HL-60 (cell line): ENCODE data around the gene CAMTA1.

Experiments used
- DNase-seq, 2 experiments: peaks; one replicate each; pipeline ENCODE4 v3.0.0-alpha.2; 2010 to 2020; ENCODE audit warnings: low read depth in 1 of 2, low spot score in 1 of 2
- H3K27ac ChIP-seq: fragments of 250-450 bp; sonication (Bioruptor Pico); replicated peaks from 2 replicates; pipeline ENCODE4 v1.5.1; 2020; ENCODE audit warnings: mild to moderate bottlenecking, moderate library complexity
- H3K27me3 ChIP-seq: fragments of 250-450 bp; sonication (Bioruptor Pico); 2 replicates; pipeline ENCODE4 v1.5.1; 2021; ENCODE audit warnings: mild to moderate bottlenecking, moderate library complexity; ENCODE audit not compliant: insufficient read depth, poor library complexity, severe bottlenecking
- H3K4me3 ChIP-seq: replicated peaks from 2 replicates; pipeline ENCODE4 v1.5.1; 2011; ENCODE audit warnings: mild to moderate bottlenecking, control low read depth, low read length; ENCODE audit not compliant: insufficient read depth
- GABPA ChIP-seq: IDR thresholded peaks from 2 replicates; pipeline ENCODE4 v1.6.1; 2012; ENCODE audit warnings: low read depth
- POLR2AphosphoS5 ChIP-seq: IDR thresholded peaks from 2 replicates; pipeline ENCODE4 v1.6.1; 2012; ENCODE audit warnings: low read depth
- REST ChIP-seq: IDR thresholded peaks from 2 replicates; pipeline ENCODE4 v1.6.1; 2012; ENCODE audit warnings: low read depth; ENCODE audit not compliant: insufficient replicate concordance
- SPI1 ChIP-seq: IDR thresholded peaks from 2 replicates; pipeline ENCODE4 v1.6.1; 2012; ENCODE audit warnings: low read depth, mild to moderate bottlenecking, borderline replicate concordance
- TF ChIP-seq, protein P1 (sequence below): IDR thresholded peaks from one replicate; pipeline ENCODE4 v1.5.1; 2011; ENCODE audit warnings: low read length, control low read depth, inconsistent platforms; ENCODE audit not compliant: insufficient read depth

Gene CAMTA1

DNA sequence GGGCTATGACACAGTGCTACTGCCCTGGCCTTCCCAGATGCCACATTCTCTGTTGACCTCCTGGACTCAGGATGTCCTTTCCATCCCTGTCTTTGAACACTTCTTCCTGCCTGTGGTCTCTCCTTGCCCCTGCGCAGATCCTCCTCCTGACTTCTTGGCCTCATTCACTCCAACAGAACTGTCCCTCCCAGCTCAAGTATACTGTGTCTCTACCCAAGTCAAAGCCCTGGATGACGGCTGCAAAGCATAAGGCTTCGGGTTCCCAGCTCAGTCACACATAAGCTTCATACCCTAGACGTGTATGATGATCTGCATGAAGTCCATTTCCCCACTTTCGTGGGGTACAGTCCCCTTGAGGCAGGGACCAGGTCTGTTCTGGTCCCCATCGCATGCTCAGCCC, 657.7 kb downstream of the CAMTA1 start:
- Histone ChIP-seq H3K4me3 (no peak overlapping the region), H3K27me3 (no peaks in the 10 kb centered on the region), H3K27ac (no peak overlapping the region)
- no peak for DNase-seq
- no peak for TF ChIP-seq GABPA
- TF ChIP-seq, protein P1, sequence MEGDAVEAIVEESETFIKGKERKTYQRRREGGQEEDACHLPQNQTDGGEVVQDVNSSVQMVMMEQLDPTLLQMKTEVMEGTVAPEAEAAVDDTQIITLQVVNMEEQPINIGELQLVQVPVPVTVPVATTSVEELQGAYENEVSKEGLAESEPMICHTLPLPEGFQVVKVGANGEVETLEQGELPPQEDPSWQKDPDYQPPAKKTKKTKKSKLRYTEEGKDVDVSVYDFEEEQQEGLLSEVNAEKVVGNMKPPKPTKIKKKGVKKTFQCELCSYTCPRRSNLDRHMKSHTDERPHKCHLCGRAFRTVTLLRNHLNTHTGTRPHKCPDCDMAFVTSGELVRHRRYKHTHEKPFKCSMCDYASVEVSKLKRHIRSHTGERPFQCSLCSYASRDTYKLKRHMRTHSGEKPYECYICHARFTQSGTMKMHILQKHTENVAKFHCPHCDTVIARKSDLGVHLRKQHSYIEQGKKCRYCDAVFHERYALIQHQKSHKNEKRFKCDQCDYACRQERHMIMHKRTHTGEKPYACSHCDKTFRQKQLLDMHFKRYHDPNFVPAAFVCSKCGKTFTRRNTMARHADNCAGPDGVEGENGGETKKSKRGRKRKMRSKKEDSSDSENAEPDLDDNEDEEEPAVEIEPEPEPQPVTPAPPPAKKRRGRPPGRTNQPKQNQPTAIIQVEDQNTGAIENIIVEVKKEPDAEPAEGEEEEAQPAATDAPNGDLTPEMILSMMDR: no peak
- TF ChIP-seq SPI1: no peak
- no peak for TF ChIP-seq POLR2AphosphoS5
- TF ChIP-seq REST: no peak

GRCh38 chr1:7444363-7444762, 659.1 kb downstream of the CAMTA1 start:
- no peak for DNase-seq
- Histone ChIP-seq H3K27ac (no peak overlapping the region), H3K4me3 (no peak overlapping the region), H3K27me3 (no peaks in the 10 kb centered on the region)
- TF ChIP-seq, protein P1: no peak
- TF ChIP-seq POLR2AphosphoS5: no peak
- TF ChIP-seq REST: no peak

- no peak overlapping the region for H3K4me3 ChIP-seq
- no peak overlapping the region for H3K27ac ChIP-seq
- no peak for DNase-seq
- no peak for TF ChIP-seq REST
- TF ChIP-seq SPI1: no peak
- TF ChIP-seq GABPA: no peak
- TF ChIP-seq, protein P1: no peak
- TF ChIP-seq POLR2AphosphoS5: no peak
- no peaks in the 10 kb centered on the region for H3K27me3 ChIP-seq
These were observed 661.8 kb downstream of the CAMTA1 start for GRCh38 chr1:7447093-7447492.
